ENCODE data around the gene CLIP2.
A peak's percentile ranks its signal among the peaks of the same experiment; 100 is the strongest.

Gene CLIP2

GRCh38 chr7:74256491-74257408, 32.5 kb upstream of the CLIP2 start:
- no peak overlapping the region for H3K27ac ChIP-seq (ENCODE audit: extremely low read depth, low read depth, low read length)
- POLR2A ChIA-PET = interaction anchor here (0.6 kb wide), 1 partner anchor 16 kb away, joined by 3 read pairs; no protein-coding TSS in a partner anchor

GRCh38 chr7:74258639-74259038, 30.6 kb upstream of the CLIP2 start:
- H3K4me3 ChIP-seq (ENCODE audit: low read depth, low read length) = no peak overlapping the region
- CTCF ChIA-PET = interaction anchor here (0.5 to 1.0 kb wide), 2 partner anchors 17 to 142 kb away, joined by 3 read pairs; no protein-coding TSS in a partner anchor
- no peak for TF ChIP-seq ZNF292 (tag by site-specific recombination; IDR thresholded peaks at IDR 0.05; ENCODE audit: borderline replicate concordance, low read depth)
- no peaks in the 10 kb centered on the region for H3K9me3 ChIP-seq (ENCODE audit: control insufficient read depth, insufficient read depth, low read depth, low read length)
- POLR2A ChIA-PET = no interaction called here
- H3K27ac ChIP-seq (ENCODE audit: extremely low read depth, low read depth, low read length) = no peak overlapping the region
- no peaks in the 10 kb centered on the region for H3K4me1 ChIP-seq (ENCODE audit: control insufficient read depth, insufficient read depth, low read length)
- H3K36me3 ChIP-seq (ENCODE audit: control insufficient read depth in 2 of 2, insufficient read depth in 1 of 2, low read length in 2 of 2) = no peaks in the 10 kb centered on the region; a peak in 1 of 3 replicates

More at GRCh38 chr7:74256491-74257408, 32.5 kb upstream of the CLIP2 start:
- CTCF ChIA-PET = interaction anchor here (0.6 kb wide), 1 partner anchor 144 kb away, joined by 3 read pairs; no protein-coding TSS in a partner anchor
- Histone ChIP-seq H3K4me3 (ENCODE audit: low read depth, low read length) (no peak overlapping the region), H3K9me3 (ENCODE audit: control insufficient read depth, insufficient read depth, low read depth, low read length) (no peaks in the 10 kb centered on the region), H3K4me1 (ENCODE audit: control insufficient read depth, insufficient read depth, low read length) (no peaks in the 10 kb centered on the region), H3K36me3 (ENCODE audit: control insufficient read depth in 2 of 2, insufficient read depth in 1 of 2, low read length in 2 of 2) (peaks cover 8 to 12% of the 10 kb centered on the region in 2 experiments; a peak in 2 of 3 replicates)
- TF ChIP-seq ZNF132 (tag by site-specific recombination; IDR thresholded peaks at IDR 0.05; ENCODE audit: borderline replicate concordance) = no peak
- TF ChIP-seq ZNF121 (tag by site-specific recombination; IDR thresholded peaks at IDR 0.05) = peak; percentile 59

- Histone ChIP-seq H3K27ac (ENCODE audit: extremely low read depth, low read depth, low read length) (no peak overlapping the region), H3K9me3 (ENCODE audit: control insufficient read depth, insufficient read depth, low read depth, low read length) (no peaks in the 10 kb centered on the region), H3K4me3 (ENCODE audit: low read depth, low read length) (no peak overlapping the region), H3K4me1 (ENCODE audit: control insufficient read depth, insufficient read depth, low read length) (no peaks in the 10 kb centered on the region), H3K36me3 (ENCODE audit: control insufficient read depth in 2 of 2, insufficient read depth in 1 of 2, low read length in 2 of 2) (no peaks in the 10 kb centered on the region)
- TF ChIP-seq ZNF585B (tag by site-specific recombination; IDR thresholded peaks at IDR 0.05) = no peak
- ChIA-PET CTCF (interaction anchor here (1.1 to 1.6 kb wide), 2 partner anchors 12 to 138 kb away, joined by 5 to 6 read pairs; no protein-coding TSS in a partner anchor), POLR2A (interaction anchor here (1.8 kb wide), 1 partner anchor 8 kb away, joined by 5 read pairs; the partner anchor contains the start of gene RFC2)
Measured at GRCh38 chr7:74262639-74263398, 26.4 kb upstream of the CLIP2 start.

- Histone ChIP-seq H3K36me3 (ENCODE audit: control insufficient read depth in 2 of 2, insufficient read depth in 1 of 2, low read length in 2 of 2) (no peaks in the 10 kb centered on the region), H3K4me1 (ENCODE audit: control insufficient read depth, insufficient read depth, low read length) (no peaks in the 10 kb centered on the region), H3K9me3 (ENCODE audit: control insufficient read depth, insufficient read depth, low read depth, low read length) (no peaks in the 10 kb centered on the region), H3K27ac (ENCODE audit: extremely low read depth, low read depth, low read length) (no peak overlapping the region), H3K4me3 (ENCODE audit: low read depth, low read length) (no peak overlapping the region)
- POLR2A ChIA-PET = interaction anchor here (0.7 to 1.8 kb wide), 2 partner anchors 9 to 56 kb away, joined by 3 to 5 read pairs; partner anchors contain the start of gene RFC2
- TF ChIP-seq MEIS1 (CRISPR knock-in tag; IDR thresholded peaks at IDR 0.05; ENCODE audit: borderline replicate concordance) = no peak
- TF ChIP-seq REST (tag by site-specific recombination; IDR thresholded peaks at IDR 0.05) = peak; percentile 57; the same call in 1 of the 2 replicates
- no peak for TF ChIP-seq ZNF140 (tag by site-specific recombination; IDR thresholded peaks at IDR 0.05)
- CTCF ChIA-PET = interaction anchor here (0.7 to 1.1 kb wide), 3 partner anchors 12 to 237 kb away, joined by 3 to 5 read pairs (median 4); no protein-coding TSS in a partner anchor
Measured at GRCh38 chr7:74263399-74264120, 25.6 kb upstream of the CLIP2 start.

All from HEK293 (cell line).